Gastroesophageal sphincter (tissue), 3 donors: Measurements from ENCODE around the gene IGFBP6.

Experiments used
- CTCF ChIP-seq, 4 experiments: fragments of 200-600 bp in 2 of 4; fragments of 450-650 bp in 2 of 4; sonication (generic) in 1 of 4; IDR thresholded peaks; one replicate each; pipeline ENCODE4 v1.5.1; 2017 to 2019; ENCODE audit warnings: antibody characterized with exemption in 4 of 4, mild to moderate bottlenecking in 2 of 4, moderate library complexity in 2 of 4
- POLR2A ChIP-seq, 2 donors: fragments of 450-650 bp; IDR thresholded peaks; one replicate each; pipeline ENCODE4 v1.6.1; 2017; ENCODE audit warnings: antibody characterized with exemption in 2 of 2, mild to moderate bottlenecking in 2 of 2, moderate library complexity in 1 of 2
- POLR2AphosphoS5 ChIP-seq: sonication (generic); formaldehyde crosslinking; IDR thresholded peaks from one replicate; pipeline ENCODE4 v1.6.1; 2017; ENCODE audit warnings: antibody characterized with exemption

- TF ChIP-seq CTCF (IDR thresholded peaks at IDR 0.05) (no peak), POLR2AphosphoS5 (peak; percentile 39), POLR2A (IDR thresholded peaks at IDR 0.05) (no peak)
Measured at GRCh38 chr12:53073881-53074280, 23.6 kb upstream of the IGFBP6 start.
